WERI-Rb-1 (cell line): ENCODE results near the gene ABCC8.

Source experiments
- DNase-seq: peaks from one replicate; pipeline ENCODE4 v3.0.0-alpha.2; 2020
- H3K27ac ChIP-seq: fragments of 250-450 bp; sonication (Bioruptor Pico); 2 replicates; pipeline ENCODE4 v1.5.1; 2020; ENCODE audit warnings: mild to moderate bottlenecking, moderate library complexity
- H3K27me3 ChIP-seq: fragments of 250-450 bp; sonication (Bioruptor Pico); 2 replicates; pipeline ENCODE4 v1.5.1; 2021; ENCODE audit warnings: mild to moderate bottlenecking, low read depth, moderate library complexity; ENCODE audit not compliant: insufficient read depth, severe bottlenecking
- H3K36me3 ChIP-seq: fragments of 250-450 bp; sonication (Bioruptor Pico); 2 replicates; pipeline ENCODE4 v1.5.1; 2020; ENCODE audit warnings: mild to moderate bottlenecking, moderate library complexity
- H3K4me3 ChIP-seq: 2 replicates; pipeline ENCODE4 v1.5.1; 2011; ENCODE audit warnings: low read depth, mild to moderate bottlenecking, control low read depth, low read length
- H3K9me3 ChIP-seq: fragments of 250-450 bp; sonication (Bioruptor Pico); 2 replicates; pipeline ENCODE4 v1.5.1; 2021; ENCODE audit warnings: mild to moderate bottlenecking, moderate library complexity; ENCODE audit not compliant: severe bottlenecking
- TF ChIP-seq, protein P1 (sequence below): IDR thresholded peaks from 2 replicates; pipeline ENCODE4 v1.5.1; 2011; ENCODE audit warnings: low read depth, mild to moderate bottlenecking, control low read depth, inconsistent platforms, low read length

Gene ABCC8

DNA sequence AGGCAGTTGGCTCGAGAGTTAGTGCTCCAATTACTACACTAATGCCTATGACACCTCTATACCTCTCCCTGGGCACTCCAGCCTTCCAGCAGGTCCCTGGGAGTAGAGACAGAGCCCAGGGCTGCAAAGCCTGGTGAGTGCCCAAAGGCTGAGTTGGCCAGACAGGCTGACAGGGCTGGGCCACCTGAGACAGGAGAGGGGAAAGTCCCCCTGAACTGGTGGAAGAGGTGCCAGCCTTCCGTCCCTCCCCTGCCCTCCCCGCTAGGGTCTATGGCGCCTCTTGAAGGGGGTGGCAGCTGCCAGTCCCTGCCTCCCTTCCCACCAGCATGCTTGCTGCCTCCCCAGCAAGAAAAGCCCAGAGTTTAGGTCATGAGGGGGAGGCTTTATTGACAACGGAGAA is 91.2 kb downstream of the ABCC8 start:
- Histone ChIP-seq H3K4me3 (no peak overlapping the region), H3K36me3 (peaks cover 11% of the 10 kb centered on the region), H3K27me3 (no peaks in the 10 kb centered on the region), H3K27ac (no peak overlapping the region), H3K9me3 (no peaks in the 10 kb centered on the region)
- DNase-seq: no peak
- TF ChIP-seq, protein P1, sequence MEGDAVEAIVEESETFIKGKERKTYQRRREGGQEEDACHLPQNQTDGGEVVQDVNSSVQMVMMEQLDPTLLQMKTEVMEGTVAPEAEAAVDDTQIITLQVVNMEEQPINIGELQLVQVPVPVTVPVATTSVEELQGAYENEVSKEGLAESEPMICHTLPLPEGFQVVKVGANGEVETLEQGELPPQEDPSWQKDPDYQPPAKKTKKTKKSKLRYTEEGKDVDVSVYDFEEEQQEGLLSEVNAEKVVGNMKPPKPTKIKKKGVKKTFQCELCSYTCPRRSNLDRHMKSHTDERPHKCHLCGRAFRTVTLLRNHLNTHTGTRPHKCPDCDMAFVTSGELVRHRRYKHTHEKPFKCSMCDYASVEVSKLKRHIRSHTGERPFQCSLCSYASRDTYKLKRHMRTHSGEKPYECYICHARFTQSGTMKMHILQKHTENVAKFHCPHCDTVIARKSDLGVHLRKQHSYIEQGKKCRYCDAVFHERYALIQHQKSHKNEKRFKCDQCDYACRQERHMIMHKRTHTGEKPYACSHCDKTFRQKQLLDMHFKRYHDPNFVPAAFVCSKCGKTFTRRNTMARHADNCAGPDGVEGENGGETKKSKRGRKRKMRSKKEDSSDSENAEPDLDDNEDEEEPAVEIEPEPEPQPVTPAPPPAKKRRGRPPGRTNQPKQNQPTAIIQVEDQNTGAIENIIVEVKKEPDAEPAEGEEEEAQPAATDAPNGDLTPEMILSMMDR: no peak

DNA sequence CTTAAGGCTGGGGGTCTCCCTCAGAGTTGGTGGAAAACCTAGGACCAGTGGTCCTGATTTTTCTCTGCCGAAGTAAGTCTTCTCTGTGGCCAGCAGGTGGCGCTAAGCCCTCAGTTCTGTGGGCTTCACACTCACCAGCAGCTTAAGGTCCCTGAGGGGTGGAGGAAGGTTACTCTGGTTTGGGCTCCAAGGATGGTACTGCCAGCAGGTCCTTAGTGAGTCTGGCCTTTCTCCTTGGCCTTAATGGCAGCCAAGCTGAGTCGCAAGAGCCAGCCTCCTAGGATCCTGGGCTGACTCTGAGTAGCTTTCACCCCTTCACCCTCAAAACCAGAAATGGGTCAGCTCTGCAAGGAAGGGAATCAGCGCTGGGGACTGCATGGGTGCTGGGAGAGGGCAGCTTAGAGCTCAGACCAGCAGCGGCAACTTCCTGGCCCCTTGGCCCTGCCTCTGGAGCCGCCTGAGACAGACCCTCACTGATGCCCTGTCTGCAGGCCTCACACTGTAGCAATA is 92.6 kb downstream of the ABCC8 start:
- peaks cover 14% of the 10 kb centered on the region for H3K36me3 ChIP-seq
- no peak overlapping the region for H3K4me3 ChIP-seq
- H3K9me3 ChIP-seq: no peaks in the 10 kb centered on the region
- peak; percentile 79 for DNase-seq
- no peaks in the 10 kb centered on the region for H3K27me3 ChIP-seq
- H3K27ac ChIP-seq: no peak overlapping the region
- TF ChIP-seq, protein P1: peak; percentile 87

DNA sequence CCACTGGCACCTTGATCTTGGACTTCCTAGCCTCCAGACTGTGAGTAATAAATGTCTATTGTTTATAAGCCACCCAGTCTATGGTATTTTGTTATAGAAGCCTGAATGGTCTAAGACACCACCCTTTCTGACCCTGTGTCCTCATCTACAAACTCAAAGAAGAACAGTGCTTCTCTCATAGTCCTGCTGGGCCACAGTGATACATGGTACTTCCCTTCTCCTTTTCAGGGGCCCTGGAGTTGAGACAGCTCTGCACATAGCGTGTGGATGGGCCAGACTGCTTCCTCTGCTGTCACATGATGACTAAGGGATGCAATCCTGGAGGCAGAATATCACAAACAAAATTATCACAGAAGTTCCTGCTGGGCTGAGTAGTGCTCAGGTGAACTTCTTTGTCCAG is 93.2 kb downstream of the ABCC8 start:
- TF ChIP-seq, protein P1: no peak
- Histone ChIP-seq H3K27me3 (no peaks in the 10 kb centered on the region), H3K4me3 (no peak overlapping the region), H3K36me3 (peaks cover 20% of the 10 kb centered on the region), H3K9me3 (no peaks in the 10 kb centered on the region), H3K27ac (no peak overlapping the region)
- DNase-seq: no peak

DNA sequence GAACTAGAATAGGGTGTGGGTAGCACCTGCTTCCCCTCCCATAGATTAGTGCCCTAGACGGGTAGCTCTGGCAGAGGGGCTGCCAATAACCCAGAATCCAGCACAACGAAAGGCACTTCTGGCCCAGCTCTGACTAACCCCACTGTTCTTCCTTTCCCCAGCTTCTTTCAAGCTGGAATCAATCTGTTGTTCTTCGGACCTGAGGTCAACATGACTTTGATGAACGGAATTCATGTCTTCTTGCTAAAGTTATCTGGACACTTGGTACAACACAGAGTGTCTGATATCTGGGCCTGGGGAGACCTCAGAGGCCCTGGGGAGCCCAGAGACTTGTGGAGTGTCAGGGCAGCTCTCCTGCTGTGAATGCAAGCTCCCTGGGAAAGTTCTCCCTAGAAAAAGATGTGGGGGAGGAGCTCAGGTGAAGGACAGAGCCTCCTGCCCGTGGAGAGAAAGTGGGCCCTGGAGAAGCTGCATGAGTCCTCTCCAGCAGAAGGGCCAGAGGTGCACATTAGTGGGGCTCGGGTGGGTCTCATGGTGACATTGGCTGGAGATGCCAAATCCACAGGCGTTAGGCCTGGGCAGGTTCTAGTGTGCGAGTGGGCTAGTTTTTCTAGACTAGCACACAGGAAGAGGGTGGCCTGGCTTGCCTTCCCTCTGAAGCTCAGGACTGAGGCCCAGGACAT is 94.5 kb downstream of the ABCC8 start:
- H3K27me3 ChIP-seq: no peaks in the 10 kb centered on the region
- TF ChIP-seq, protein P1: no peak
- DNase-seq: no peak
- H3K9me3 ChIP-seq: peaks cover 3% of the 10 kb centered on the region
- no peak overlapping the region for H3K27ac ChIP-seq
- H3K36me3 ChIP-seq: peaks cover 19% of the 10 kb centered on the region
- H3K4me3 ChIP-seq: no peak overlapping the region

DNA sequence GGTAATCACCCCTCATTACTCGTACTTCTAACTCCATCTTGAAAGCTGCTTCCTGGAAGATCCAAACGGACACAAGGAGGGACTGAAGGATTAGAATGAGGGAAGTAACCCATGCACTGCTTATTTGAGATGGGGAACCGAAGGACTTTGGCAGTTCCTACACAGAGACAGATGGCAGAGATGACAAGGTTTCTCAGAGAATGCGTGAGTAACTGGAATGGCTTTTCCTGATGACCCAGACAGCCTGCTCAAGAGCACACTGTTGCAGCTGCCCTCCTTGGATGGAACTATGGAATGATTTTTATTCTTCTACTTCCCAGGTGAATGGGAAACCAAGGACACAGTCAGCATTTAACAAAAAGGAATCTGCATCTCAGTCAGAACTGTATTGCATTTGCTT is 95.5 kb downstream of the ABCC8 start:
- TF ChIP-seq, protein P1: no peak
- Histone ChIP-seq H3K36me3 (peaks cover 17% of the 10 kb centered on the region; the same call in 1 of the 2 replicates), H3K4me3 (no peak overlapping the region), H3K27ac (no peak overlapping the region), H3K27me3 (no peaks in the 10 kb centered on the region), H3K9me3 (peaks cover 3% of the 10 kb centered on the region)
- DNase-seq: no peak
